Raji (cell line): ENCODE results near the gene SLC24A3.

Experiments
- POLR2A ChIP-seq: IDR thresholded peaks from 2 replicates; pipeline ENCODE4 v1.6.1; 2011; ENCODE audit warnings: low read depth, low read length, control low read depth; ENCODE audit not compliant: insufficient read depth

The SLC24A3 gene

DNA sequence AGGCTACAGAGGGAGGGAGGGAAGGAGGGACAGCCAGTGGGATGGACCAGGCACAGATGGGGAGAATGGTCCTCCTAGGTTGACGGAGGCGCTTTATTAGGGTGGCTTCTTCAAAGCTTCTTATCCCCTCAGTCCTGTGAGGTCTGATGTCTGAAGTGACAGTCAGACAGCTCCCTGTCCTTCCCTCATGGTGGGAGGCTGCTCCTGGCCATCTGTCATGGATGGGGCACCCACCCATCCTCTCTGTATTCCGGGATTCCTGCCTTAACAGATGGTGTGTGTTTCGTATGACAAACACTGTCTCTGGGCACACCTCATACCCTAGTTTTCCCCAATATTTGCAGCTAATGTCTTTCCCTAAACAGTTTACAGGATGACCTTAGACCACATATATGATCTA, 553.5 kb downstream of the SLC24A3 start:
- no peak for TF ChIP-seq POLR2A

DNA sequence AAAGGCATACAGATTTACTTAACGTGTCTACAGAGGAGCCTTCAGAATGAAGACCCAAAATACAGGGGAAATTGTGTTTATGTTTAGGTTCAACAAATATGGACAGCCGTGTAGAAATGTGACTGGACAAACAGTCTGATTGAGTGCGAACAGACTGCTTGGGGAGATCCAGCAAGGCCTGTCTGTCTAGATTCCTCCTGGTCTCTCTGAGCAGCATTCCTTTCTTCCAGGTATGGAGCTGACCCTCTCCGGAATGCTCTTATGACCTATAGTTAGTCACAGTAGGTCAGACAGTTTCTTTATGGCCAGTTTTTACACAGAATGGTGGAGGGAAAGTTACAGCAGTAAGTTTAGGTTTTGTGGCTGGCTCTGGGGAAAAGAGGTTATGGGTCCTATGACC, 554.6 kb downstream of the SLC24A3 start:
- no peak for TF ChIP-seq POLR2A

DNA sequence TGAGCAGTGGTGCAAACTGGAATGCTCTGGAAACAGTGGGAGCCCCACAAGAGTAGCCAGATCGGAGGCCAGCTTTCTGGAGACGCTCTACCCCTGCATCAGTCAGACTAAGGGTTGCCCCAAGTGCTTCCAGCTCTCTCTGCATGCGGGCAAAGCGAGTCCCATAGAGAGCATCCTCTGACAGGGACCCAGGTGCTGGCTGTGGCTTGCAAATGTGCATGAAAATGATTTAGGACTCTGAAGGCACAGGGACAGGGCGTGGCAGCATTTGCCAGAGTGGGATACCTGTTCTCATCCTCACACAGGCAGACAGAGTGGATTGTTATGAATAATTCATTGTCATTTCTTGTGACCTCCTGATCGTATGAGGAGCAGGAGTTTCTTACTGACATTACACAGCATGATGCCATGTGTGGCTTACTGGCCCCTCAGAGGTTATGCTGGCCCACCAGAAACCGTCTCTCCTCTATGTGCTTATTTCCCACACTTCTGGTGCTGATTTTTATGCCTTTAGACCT, 555.9 kb downstream of the SLC24A3 start:
- no peak for TF ChIP-seq POLR2A

DNA sequence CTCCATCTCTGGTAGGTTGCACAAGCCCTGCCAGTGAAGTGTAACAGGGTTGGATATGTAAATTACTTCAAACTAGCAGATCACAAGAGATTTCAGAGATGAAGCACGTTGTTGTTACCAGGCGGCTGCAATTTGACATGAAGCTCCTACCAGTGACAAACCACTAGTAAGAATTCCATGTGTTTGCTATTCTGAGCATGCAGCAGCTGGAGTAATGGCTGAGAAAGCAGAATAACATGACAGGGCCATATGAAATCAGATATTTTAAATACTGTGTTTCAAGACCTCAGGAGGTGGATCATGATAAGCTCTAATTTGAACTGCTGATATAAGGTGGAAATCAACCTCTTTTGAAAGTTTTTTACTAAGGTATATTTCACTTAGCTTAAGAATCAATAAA, 557.1 kb downstream of the SLC24A3 start:
- TF ChIP-seq POLR2A, result no peak

DNA sequence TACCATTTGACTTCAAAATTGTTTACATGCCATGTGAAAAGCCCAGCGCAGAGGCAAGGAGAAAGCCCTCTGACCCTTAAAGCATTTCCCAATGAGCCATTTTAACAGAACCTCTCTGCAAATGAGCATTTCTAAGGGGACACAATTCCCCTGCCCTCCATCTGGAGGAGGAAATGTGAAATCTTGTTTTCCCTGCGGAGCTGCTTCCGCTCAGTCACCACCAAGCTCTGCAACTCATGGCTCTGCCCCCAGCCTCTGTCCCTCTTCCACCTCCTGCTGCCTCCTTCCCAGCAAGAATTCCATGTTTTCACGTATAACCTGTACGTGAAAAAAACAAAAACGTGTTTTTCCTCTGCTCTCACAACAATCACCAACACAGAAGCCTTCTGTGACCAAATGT, 557.9 kb downstream of the SLC24A3 start:
- TF ChIP-seq POLR2A, result no peak

DNA sequence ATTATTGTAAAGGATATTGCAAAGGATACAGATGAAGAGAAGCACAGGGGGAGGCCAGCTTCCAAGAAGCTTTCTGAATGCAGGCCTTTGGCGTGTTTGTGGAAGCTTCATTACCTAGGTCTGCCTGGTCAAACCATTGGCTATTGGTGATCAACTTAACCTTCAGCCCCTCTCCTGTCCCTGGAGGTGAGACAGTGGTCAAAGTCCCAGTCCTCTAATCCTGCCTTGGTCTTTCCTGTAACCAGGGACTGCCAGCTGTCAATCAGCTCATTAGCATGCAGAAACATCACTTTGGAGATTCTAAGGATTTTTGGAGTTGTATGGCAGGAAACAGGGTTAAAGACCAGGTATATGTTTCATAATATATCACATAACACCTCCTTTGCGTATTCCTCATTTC, 558.6 kb downstream of the SLC24A3 start:
- no peak for TF ChIP-seq POLR2A
